ENCODE measurements around the gene SPRY4.

SPRY4 gene

GRCh38 chr5:142327111-142327842 lies 2.5 kb upstream of the SPRY4 start:
- TF ChIP-seq JUND (IDR thresholded peaks at IDR 0.05; ENCODE audit: low read depth) = no peak
- in situ Hi-C loops (cut with HindIII; ENCODE audit: low pct_unique_long_range_greater_than_20kb, low sequenced_read_pairs) = no loop called here
- DNase-seq (ENCODE audit: low read depth in 1 of 2, low spot score in 1 of 2) = no peak

- in situ Hi-C loops (cut with HindIII; ENCODE audit: low pct_unique_long_range_greater_than_20kb, low sequenced_read_pairs) = no loop called here
- no peak for TF ChIP-seq JUND (IDR thresholded peaks at IDR 0.05; ENCODE audit: low read depth)
- DNase-seq (ENCODE audit: low read depth in 1 of 2, low spot score in 1 of 2) = no peak
These were observed 1.7 kb upstream of the SPRY4 start for GRCh38 chr5:142326480-142326938.

GRCh38 chr5:142325725-142326479 lies 1.1 kb upstream of the SPRY4 start:
- in situ Hi-C loops (cut with HindIII; ENCODE audit: low pct_unique_long_range_greater_than_20kb, low sequenced_read_pairs) = no loop called here
- DNase-seq (ENCODE audit: low read depth in 1 of 2, low spot score in 1 of 2) = no peak
- TF ChIP-seq JUND (IDR thresholded peaks at IDR 0.05; ENCODE audit: low read depth) = no peak

- in situ Hi-C loops (cut with HindIII; ENCODE audit: low pct_unique_long_range_greater_than_20kb, low sequenced_read_pairs) = no loop called here
- no peak for DNase-seq (ENCODE audit: low read depth in 1 of 2, low spot score in 1 of 2)
- TF ChIP-seq JUND (IDR thresholded peaks at IDR 0.05; ENCODE audit: low read depth) = no peak
These were observed 518 bp downstream of the SPRY4 start for GRCh38 chr5:142324136-142324870.

- in situ Hi-C loops (cut with HindIII; ENCODE audit: low pct_unique_long_range_greater_than_20kb, low sequenced_read_pairs) = no loop called here
- no peak for TF ChIP-seq JUND (IDR thresholded peaks at IDR 0.05; ENCODE audit: low read depth)
- DNase-seq (ENCODE audit: low read depth in 1 of 2, low spot score in 1 of 2) = no peak
These were observed 1.2 kb downstream of the SPRY4 start for GRCh38 chr5:142323480-142324135.

GRCh38 chr5:142322747-142323479 lies 1.9 kb downstream of the SPRY4 start:
- DNase-seq (ENCODE audit: low read depth in 1 of 2, low spot score in 1 of 2) = no peak
- in situ Hi-C loops (cut with HindIII; ENCODE audit: low pct_unique_long_range_greater_than_20kb, low sequenced_read_pairs) = no loop called here
- no peak for TF ChIP-seq JUND (IDR thresholded peaks at IDR 0.05; ENCODE audit: low read depth)

- TF ChIP-seq JUND (IDR thresholded peaks at IDR 0.05; ENCODE audit: low read depth) = no peak
- in situ Hi-C loops (cut with HindIII; ENCODE audit: low pct_unique_long_range_greater_than_20kb, low sequenced_read_pairs) = no loop called here
- DNase-seq (ENCODE audit: low read depth in 1 of 2, low spot score in 1 of 2) = no peak
These were observed 2.4 kb downstream of the SPRY4 start for GRCh38 chr5:142322403-142322746.

GRCh38 chr5:142320851-142321560 lies 3.8 kb downstream of the SPRY4 start:
- in situ Hi-C loops (cut with HindIII; ENCODE audit: low pct_unique_long_range_greater_than_20kb, low sequenced_read_pairs) = no loop called here
- TF ChIP-seq JUND (IDR thresholded peaks at IDR 0.05; ENCODE audit: low read depth) = no peak
- no peak for DNase-seq (ENCODE audit: low read depth in 1 of 2, low spot score in 1 of 2)

GRCh38 chr5:142320430-142320738 lies 4.4 kb downstream of the SPRY4 start:
- no peak for DNase-seq (ENCODE audit: low read depth in 1 of 2, low spot score in 1 of 2)
- in situ Hi-C loops (cut with HindIII; ENCODE audit: low pct_unique_long_range_greater_than_20kb, low sequenced_read_pairs) = no loop called here

GRCh38 chr5:142319560-142320429 lies 5.0 kb downstream of the SPRY4 start:
- in situ Hi-C loops (cut with HindIII; ENCODE audit: low pct_unique_long_range_greater_than_20kb, low sequenced_read_pairs) = no loop called here

More at GRCh38 chr5:142320430-142320738, 4.4 kb downstream of the SPRY4 start:
- no peak for TF ChIP-seq JUND (IDR thresholded peaks at IDR 0.05; ENCODE audit: low read depth)

GRCh38 chr5:142319105-142319504 lies 5.7 kb downstream of the SPRY4 start:
- DNase-seq (ENCODE audit: low read depth in 1 of 2, low spot score in 1 of 2) = no peak
- in situ Hi-C loops (cut with HindIII; ENCODE audit: low pct_unique_long_range_greater_than_20kb, low sequenced_read_pairs) = no loop called here
- TF ChIP-seq JUND (IDR thresholded peaks at IDR 0.05; ENCODE audit: low read depth) = no peak

More at GRCh38 chr5:142319560-142320429, 5.0 kb downstream of the SPRY4 start:
- no peak for TF ChIP-seq JUND (IDR thresholded peaks at IDR 0.05; ENCODE audit: low read depth)
- DNase-seq (ENCODE audit: low read depth in 1 of 2, low spot score in 1 of 2) = no peak

Data from T47D (cell line).